Astrocyte (in vitro differentiated cells and primary cell): ENCODE measurements around the gene RHOG.

Experiments
- EZH2 ChIP-seq: IDR thresholded peaks from 2 replicates; pipeline ENCODE4 v1.6.1; 2012; ENCODE audit warnings: mild to moderate bottlenecking, low read length, inconsistent platforms; ENCODE audit not compliant: insufficient read depth
- TF ChIP-seq, protein P1 (sequence below): IDR thresholded peaks from 2 replicates; pipeline ENCODE4 v1.5.1; 2011; ENCODE audit warnings: low read depth, mild to moderate bottlenecking, inconsistent platforms, low read length, moderate library complexity; ENCODE audit not compliant: insufficient read depth

GRCh38 chr11:3853899-3854659 is 13.3 kb upstream of the RHOG start:
- TF ChIP-seq, protein P1, sequence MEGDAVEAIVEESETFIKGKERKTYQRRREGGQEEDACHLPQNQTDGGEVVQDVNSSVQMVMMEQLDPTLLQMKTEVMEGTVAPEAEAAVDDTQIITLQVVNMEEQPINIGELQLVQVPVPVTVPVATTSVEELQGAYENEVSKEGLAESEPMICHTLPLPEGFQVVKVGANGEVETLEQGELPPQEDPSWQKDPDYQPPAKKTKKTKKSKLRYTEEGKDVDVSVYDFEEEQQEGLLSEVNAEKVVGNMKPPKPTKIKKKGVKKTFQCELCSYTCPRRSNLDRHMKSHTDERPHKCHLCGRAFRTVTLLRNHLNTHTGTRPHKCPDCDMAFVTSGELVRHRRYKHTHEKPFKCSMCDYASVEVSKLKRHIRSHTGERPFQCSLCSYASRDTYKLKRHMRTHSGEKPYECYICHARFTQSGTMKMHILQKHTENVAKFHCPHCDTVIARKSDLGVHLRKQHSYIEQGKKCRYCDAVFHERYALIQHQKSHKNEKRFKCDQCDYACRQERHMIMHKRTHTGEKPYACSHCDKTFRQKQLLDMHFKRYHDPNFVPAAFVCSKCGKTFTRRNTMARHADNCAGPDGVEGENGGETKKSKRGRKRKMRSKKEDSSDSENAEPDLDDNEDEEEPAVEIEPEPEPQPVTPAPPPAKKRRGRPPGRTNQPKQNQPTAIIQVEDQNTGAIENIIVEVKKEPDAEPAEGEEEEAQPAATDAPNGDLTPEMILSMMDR: no peak
- TF ChIP-seq EZH2: no peak
